Stimulated activated CD4-positive, alpha-beta T cell treated with anti-CD3 and anti-CD28 coated beads, TNF-alpha, amount 100 ng/mL, for 48 hours (primary cell): ENCODE measurements around the gene DENND1A.

Source experiments
- DNase-seq, 3 donors: peaks; one replicate each; pipeline ENCODE4 v3.0.0-alpha.2; 2020; ENCODE audit warnings: low read depth in 3 of 3

DENND1A gene

GRCh38 chr9:123460091-123460490, 469.8 kb downstream of the DENND1A start:
- DNase-seq, result no peak

- no peak for DNase-seq
Observed at GRCh38 chr9:123457583-123457982, 472.3 kb downstream of the DENND1A start.

GRCh38 chr9:123456011-123456410, 473.9 kb downstream of the DENND1A start:
- no peak for DNase-seq

DNA sequence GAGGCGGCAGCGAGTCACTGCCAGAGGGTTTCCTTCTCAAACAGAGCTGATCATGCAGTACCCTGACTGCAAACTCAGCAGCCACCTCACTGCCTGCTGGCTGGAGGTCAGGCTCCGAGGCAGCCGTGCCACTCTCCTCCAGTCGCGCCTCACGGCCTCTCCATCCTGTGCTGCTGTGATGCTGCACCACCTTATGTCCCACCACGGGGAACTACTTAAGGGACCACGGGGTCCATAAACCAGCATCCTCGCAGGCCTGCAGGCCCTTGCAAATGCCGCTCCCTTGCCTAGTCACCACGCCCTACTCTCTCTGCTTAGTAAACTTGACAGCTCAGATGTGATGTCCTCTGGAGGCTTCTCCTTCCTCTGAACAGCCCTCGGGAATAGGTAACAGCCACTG, 474.7 kb downstream of the DENND1A start:
- no peak for DNase-seq

- DNase-seq, result no peak
Observed at GRCh38 chr9:123454361-123454760, 475.6 kb downstream of the DENND1A start.

DNA sequence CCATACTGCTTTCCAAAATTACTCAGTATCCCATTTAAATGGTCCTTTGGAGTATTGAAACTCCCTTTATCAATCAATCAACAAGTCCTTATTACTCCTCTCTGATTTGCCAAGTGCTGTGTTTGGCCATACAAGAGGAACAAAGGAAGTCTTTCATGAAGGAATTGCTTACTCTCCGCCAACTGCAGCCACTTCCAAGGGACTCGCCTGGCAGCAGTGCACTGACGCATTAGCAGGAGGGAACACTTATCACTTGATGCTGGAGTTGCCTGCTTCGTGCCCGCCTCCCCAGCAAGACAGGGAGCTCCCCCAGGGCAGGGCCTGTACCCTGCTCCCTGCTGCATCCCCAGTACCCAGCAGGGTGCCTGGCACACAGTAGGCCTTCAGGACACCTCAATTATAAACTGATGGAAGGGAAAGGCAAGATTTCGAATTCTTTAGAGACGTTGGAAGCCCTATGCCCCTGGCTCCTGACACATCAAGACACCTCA, 476.1 kb downstream of the DENND1A start:
- no peak for DNase-seq

DNA sequence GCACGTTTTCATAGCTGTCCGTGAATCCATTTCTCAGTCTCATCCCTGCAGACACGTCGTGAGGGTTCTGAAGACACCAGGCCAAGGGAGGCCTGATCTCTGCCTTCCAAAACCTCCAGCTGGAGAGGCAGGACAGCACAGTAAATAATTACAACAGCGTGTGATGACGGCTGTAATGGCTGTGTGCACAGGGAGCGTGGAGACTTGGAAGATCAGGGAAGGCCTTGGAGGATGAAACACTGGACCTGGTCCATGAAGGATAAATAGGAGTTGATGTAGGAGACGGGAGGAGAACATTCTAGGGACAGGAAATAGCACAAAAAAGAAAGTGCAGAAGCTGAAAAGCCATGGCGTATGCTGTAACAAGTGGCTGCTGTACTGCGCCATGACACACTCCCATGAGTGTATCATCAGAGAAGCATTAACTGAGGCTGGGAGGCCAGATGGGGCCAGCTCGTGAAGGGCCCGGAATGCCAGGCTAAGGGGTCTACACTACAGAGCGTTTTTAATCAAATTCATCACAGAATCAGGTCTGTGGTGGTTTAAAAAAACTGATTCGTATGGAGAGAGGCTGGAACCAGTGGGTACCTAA, 476.8 kb downstream of the DENND1A start:
- DNase-seq, result no peak

- DNase-seq, result no peak
Observed at GRCh38 chr9:123450996-123451395, 478.9 kb downstream of the DENND1A start.

DNA sequence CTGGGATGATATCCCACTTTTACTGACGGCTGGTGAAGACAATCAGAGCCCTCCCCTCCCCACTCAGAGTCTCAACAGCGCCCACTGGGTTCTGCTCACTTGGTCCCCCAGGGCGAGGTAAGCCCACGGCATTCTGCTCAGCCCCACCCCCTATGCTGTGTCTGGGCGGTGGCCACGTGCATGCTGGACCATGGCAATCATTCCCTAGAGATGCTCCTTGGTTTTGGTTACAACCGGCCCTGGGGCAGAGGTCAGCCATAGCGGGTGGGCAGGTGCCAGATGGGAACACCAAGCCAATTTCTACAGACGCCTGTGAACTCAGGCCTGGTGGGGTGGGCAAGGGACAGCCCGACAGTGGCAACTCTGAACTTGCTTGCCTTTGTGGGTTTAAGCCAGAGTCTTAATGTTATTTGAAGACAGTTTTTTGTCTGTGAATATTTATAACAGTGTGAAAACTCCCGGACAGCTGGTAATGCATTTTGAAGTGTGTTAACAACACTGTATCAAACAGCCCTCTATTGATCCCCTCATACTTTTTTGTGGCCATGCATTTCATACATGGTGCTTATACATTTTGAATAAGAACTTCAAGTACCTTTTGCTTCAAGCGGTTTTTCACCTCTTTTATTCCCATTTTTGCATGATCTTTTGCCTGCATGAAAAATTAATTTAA, 479.7 kb downstream of the DENND1A start:
- DNase-seq, result no peak

DNA sequence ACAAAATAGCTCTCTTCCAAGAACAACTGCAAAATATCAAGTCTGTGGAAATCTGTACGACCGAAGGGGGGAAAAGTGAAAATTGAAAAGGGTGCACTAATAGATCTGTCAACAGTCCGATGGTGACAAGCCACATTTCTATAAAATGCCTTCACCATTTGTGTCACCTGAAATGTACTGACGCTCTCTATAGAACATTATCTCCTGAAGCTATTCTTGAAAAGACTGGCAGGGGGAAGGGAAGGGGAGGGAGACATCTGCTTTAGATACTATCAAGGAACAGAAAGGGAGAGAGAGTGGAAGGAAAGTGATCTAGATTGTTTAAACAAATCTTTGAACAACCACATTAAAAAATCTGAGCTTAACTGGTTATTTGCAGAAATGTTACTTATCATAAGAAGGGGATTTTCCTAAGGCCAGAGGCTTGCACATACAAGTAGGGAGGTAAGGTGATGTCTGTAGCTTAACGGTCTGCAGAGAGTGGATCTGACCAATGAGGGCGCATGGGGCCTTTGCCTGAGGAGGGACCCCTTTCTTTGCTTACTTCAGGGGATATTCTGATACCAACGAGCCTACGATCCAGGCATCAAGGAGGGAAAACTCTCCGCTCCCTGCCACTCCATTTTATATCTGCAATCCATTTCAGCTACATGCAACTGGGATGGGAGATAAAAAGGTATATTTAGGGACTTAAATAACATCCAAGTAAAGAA, 481.8 kb downstream of the DENND1A start:
- DNase-seq, result no peak

DNA sequence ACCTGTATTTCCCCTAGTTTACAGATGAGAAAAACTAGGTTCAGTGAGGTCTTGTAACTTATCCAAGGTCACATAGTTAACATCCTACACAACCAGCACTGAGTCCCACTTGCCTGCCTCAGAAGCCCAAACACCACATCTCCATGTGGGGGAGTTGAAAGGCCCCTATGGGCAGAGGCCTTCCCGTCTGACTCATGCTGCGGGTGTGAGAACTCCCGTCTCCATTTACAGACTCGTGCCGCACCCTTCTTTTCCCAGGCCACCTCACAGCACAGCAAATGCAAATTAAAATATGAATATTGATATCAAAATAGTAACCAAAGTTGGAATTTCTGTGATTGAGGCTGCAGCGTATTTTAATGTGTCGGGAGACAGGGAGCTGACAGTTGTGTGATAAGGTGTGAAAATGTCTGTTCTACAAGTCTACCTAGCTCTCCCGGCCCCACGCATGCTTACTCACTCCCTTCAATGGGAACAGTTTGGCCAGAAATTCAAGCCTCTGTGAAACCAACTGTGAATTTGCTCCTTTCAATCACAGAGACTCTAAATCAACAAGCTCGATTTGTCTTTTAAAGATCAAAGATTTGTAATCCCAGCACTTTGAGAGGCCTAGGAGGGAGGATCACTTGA, 483.8 kb downstream of the DENND1A start:
- no peak for DNase-seq

DNA sequence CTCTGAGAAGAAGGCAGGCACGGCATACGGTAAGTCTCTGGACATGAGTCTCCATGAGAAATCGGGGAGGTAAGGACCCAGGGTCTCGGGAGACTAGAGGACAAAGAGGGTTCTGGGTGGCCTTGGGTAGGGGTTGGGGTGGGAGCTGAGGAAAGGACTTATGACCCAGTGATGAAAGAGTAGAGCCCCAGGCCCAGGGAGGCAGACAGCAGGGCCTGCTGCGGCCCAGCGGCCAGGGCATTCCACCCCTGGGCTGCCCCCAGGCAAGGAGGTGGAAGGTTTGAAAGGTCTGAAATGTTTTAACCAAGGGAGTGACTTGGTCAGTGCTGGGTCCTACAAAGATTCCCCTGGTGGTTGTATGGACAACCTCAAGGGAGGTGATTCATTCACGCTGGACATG, 484.8 kb downstream of the DENND1A start:
- DNase-seq, result no peak

DNA sequence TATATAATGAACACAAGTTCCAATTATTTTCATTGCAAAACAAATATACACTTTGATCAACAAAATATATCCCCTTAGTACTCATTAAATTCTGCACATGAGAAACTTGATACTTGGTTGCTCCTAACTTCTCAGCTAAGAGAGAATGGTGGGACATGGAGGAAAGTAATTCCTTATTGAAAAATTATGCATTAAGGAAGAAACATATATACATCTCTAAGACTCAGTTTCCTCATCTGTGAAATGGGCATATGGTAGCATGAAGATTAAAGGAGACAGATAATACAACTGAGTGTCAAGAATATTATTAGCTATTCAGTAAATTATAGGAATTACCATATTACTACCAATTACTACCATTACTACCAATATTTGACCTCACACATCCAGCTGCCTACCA, 488.2 kb downstream of the DENND1A start:
- DNase-seq, result no peak

- DNase-seq, result no peak
Observed at GRCh38 chr9:123440256-123440655, 489.7 kb downstream of the DENND1A start.

DNA sequence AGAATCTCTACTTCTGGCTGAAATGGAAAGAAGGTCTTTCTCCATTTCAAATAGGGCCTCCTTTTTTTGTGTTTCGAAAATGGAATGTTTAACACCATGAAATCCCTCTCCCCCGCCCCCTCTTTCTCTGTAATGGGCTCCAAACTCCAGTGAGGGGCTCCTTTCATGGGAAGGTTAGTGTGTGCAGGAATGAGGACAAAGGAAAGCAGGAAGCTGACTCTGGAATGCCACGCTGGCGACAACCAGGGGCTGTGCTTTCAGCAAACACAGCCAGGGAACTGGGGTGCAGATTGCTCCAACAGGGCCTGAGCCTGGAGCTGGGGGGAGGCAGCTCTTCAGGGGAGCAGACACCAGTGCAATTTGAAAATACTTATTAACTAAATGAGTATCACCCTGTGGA, 491.1 kb downstream of the DENND1A start:
- DNase-seq, result no peak

DNA sequence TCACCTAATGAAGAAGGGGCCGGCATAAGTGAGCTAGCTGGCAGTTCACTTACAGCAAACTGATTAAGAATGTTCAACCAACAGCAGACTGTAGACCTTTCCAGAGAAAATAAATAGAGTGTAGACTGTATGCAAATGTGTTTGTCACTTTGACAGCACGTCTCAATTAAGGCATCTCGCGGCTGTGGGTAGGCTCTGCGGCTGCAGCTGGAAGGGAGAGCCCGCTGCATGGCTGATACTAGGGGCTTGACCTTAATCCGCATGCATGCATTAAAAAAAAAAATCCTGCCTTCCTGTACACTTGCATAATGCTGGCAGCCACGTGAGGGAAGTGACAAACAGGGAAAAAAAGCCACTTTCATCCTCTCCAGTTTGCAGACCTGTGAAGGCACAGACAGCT, 491.6 kb downstream of the DENND1A start:
- no peak for DNase-seq

DNA sequence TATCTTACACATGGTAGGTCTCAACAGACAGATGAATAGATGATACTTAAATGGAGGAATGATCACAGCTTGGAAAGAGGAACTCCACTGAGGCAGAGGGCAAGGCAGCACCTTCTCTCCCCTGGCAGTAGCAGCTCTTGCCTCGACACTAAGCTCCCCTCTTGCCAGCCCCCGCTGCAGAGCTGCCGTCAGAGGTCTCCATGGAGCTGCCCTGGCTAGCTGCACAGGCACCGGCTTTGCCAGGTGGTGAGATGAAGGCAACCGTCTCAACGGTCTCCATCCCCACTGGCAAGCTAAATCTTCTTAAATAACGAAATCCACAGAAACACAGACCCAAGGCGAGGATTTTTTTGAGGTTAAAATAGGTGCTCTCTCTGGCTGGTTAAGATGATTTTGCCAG, 492.7 kb downstream of the DENND1A start:
- no peak for DNase-seq

- no peak for DNase-seq
Observed at GRCh38 chr9:123435471-123435870, 494.5 kb downstream of the DENND1A start.

DNA sequence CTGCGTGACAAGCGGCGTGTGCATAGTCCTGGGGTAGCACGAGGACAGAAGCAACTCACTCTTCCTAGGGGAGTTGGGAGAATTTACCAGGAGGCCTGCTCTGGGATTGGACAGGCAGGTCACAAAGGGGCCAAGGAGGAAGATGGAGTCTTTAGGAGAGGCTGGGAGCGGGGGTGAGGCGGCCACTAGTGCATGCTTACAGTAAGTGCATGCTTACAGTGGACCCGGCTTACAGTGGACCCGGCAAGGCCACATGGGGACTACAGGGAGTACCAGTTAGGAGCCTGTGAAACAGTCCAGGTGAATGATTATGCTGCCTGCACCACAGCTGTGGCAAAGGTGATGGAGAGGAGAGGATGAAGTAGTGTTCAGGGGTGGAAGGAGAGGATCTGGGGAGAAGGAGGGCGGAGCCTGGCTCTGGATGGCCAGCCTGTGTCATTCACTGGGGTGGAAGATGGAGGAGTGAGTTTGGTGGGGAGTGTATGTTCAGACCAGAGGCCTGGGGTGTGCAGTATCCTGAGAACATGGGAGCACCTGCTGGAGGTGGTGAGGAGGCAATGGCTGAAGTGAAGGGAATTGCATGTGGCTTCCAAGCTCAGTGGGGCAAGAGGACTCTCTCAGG, 495.2 kb downstream of the DENND1A start:
- no peak for DNase-seq

DNA sequence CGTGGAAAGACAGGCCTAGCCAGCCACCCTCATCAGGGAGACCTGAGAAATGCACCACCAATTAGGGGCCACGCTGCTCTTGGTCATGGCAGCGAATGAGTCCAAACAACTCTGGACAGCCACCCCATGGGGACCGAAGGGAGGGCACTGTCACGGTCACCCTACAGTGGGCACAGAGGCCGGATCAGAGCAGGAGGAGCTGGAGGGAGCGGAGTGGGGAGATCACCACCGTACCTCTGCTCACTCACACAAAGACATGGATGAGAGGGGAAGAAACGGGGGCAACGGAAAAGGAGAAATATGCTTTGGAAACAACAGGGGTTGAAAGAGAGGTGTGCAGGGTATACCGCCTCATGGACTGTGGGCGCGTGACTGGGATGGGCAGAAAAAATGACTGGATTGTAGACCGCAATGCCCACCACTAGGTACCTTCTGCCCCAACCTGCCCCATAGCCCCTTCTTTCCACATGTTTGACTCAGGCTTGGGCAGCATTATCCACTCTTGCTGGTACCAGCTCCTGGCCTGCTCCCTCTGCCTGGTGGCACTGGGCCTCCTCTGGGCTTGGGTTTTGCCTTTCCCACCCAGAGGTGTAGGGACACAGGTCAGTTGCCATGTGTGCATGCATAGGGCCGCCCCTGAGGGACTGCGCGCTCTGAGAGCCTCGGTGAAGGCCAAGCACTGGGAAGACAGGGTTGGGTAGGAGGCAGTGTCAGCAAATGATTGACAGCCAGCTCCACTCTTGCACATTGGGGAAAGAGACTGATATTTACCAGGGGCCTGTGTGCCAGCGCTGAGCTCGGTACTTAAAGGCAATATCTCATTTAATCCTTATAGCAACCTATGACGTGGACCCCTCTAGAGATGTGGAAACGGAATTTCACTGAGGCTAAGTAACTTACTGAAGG, 497.3 kb downstream of the DENND1A start:
- no peak for DNase-seq

- no peak for DNase-seq
Observed at GRCh38 chr9:123431581-123431980, 498.3 kb downstream of the DENND1A start.
